Caco-2 (cell line): ENCODE results near the gene DTL. TPM values are rescaled to one million over a fixed set of nuclear protein-coding genes. Genes with fewer than 3 reads are reported as not detected.

ENCODE experiments used
- BruUV-seq: library from RNA; stranded (reverse); fragments of 400-500 nt; replicated peaks from 2 replicates; lab custom pipeline; 2021; lab: Mats Ljungman, UMichigan
- CTCF ChIA-PET: fragments of 300-600 bp; sonication (Branson Sonifier 250); formaldehyde crosslinking; loops from one replicate; lab custom pipeline; 2022; ENCODE audit warnings: antibody characterized with exemption; lab: Charles Lee
- POLR2A ChIA-PET: fragments of 300-600 bp; sonication (Branson Sonifier 250); formaldehyde crosslinking; loops from one replicate; lab custom pipeline; 2022; ENCODE audit warnings: antibody characterized with exemption; lab: Charles Lee
- DNase-seq, 2 experiments: peaks; one replicate each; pipeline versions ENCODE4 v3.0.0 to v3.0.0-alpha.2; 2020 to 2022
- H3K27me3 ChIP-seq: replicated peaks from 2 replicates; pipeline ENCODE4 v1.6.0; 2011; ENCODE audit warnings: low read length; ENCODE audit not compliant: control insufficient read depth, insufficient read depth
- H3K36me3 ChIP-seq: 2 replicates; pipeline ENCODE4 v1.5.1; 2011; ENCODE audit warnings: low read length; ENCODE audit not compliant: control insufficient read depth, insufficient read depth
- H3K4me1 ChIP-seq: fragments of 250-450 bp; sonication (Bioruptor Pico); 2 replicates; pipeline ENCODE4 v1.5.1; 2020; ENCODE audit warnings: mild to moderate bottlenecking
- H3K4me3 ChIP-seq: 2 replicates; pipeline ENCODE4 v1.5.1; 2011; ENCODE audit warnings: low read depth, mild to moderate bottlenecking, control low read depth, low read length
- H3K9me3 ChIP-seq: fragments of 250-450 bp; sonication (Bioruptor Pico); 2 replicates; pipeline ENCODE4 v1.5.1; 2020; ENCODE audit warnings: mild to moderate bottlenecking, moderate library complexity
- H3K27ac Mint-ChIP-seq: one replicate; pipeline ENCODE4 v1.8.0; 2022; ENCODE audit warnings: mixed read lengths; ENCODE audit not compliant: unreplicated experiment
- H3K27me3 Mint-ChIP-seq: one replicate; pipeline ENCODE4 v1.8.0; 2022; ENCODE audit warnings: mixed read lengths; ENCODE audit not compliant: insufficient read depth, unreplicated experiment
- H3K36me3 Mint-ChIP-seq: one replicate; pipeline ENCODE4 v1.8.0; 2022; ENCODE audit warnings: mild to moderate bottlenecking, mixed read lengths; ENCODE audit not compliant: insufficient read depth, unreplicated experiment
- H3K4me1 Mint-ChIP-seq: one replicate; pipeline ENCODE4 v1.8.0; 2022; ENCODE audit warnings: low read depth, mixed read lengths; ENCODE audit not compliant: unreplicated experiment
- H3K4me3 Mint-ChIP-seq: one replicate; pipeline ENCODE4 v1.8.0; 2022; ENCODE audit warnings: mild to moderate bottlenecking, moderate library complexity, mixed read lengths; ENCODE audit not compliant: unreplicated experiment
- H3K9me3 Mint-ChIP-seq: one replicate; pipeline ENCODE4 v1.8.0; 2022; ENCODE audit warnings: mixed read lengths; ENCODE audit not compliant: unreplicated experiment
- intact Hi-C: fragments of 100-400 bp; cut with micrococcal nuclease; formaldehyde crosslinking; loops from one replicate; pipeline ENCODE4 v1.10.0; 2022; ENCODE audit not compliant: unreplicated experiment
- total RNA-seq: library from RNA; stranded (reverse); gene quantifications from 2 replicates; pipeline ENCODE4 v1.2.3, GENCODE V29; 2022
- TF ChIP-seq, protein P1 (sequence below), 2 experiments: fragments of 200-600 bp in 1 of 2; IDR thresholded peaks; 1 replicate in 1 of 2; 2 replicates in 1 of 2; pipeline versions ENCODE4 v1.5.1 to v1.8.0; 2011 to 2022; ENCODE audit warnings: antibody characterized with exemption in 1 of 2, control low read depth in 1 of 2, inconsistent platforms in 1 of 2, low read depth in 1 of 2, low read length in 1 of 2, mild to moderate bottlenecking in 1 of 2, moderate library complexity in 1 of 2; ENCODE audit not compliant: insufficient read depth in 1 of 2, severe bottlenecking in 1 of 2, unreplicated experiment in 1 of 2

The DTL gene
- total RNA-seq, 1 experiment from 2014 or later: 20.3 TPM

DNA sequence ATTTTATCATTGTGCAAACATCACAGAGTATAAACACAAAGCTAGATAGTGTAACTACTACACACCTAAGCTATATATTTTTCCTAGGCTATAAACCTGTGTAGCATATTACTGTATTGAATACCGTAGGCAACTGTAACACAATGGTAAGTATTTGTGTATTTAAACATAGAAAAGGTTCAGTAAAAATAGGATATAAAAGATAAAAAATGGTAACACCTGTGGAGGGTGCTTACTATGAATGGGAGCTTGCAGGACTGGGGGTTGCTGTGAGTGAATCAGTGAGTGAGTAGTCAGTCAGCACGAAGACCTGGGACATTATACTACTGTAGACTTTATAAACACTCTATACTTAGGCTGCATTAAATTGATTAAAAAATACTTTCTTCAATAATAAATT, 4.1 kb downstream of the DTL start:
- CTCF ChIA-PET: no interaction called here
- Histone ChIP-seq H3K4me3 (no peak overlapping the region), H3K4me1 (peaks cover 4% of the 10 kb centered on the region; the same call in 1 of the 2 replicates), H3K9me3 (no peaks in the 10 kb centered on the region), H3K36me3 (no peaks in the 10 kb centered on the region), H3K27me3 (no peaks in the 10 kb centered on the region)
- H3K4me3 Mint-ChIP-seq: no peak overlapping the region
- intact Hi-C loops: loop anchor here (10.0 kb wide), 1 partner anchor 205 kb away; the partner anchor contains the start of gene LPGAT1
- H3K36me3 Mint-ChIP-seq: peaks cover 14% of the 10 kb centered on the region
- POLR2A ChIA-PET: no interaction called here
- peaks cover 26% of the 10 kb centered on the region for H3K4me1 Mint-ChIP-seq
- no peaks in the 10 kb centered on the region for H3K9me3 Mint-ChIP-seq
- TF ChIP-seq, protein P1, sequence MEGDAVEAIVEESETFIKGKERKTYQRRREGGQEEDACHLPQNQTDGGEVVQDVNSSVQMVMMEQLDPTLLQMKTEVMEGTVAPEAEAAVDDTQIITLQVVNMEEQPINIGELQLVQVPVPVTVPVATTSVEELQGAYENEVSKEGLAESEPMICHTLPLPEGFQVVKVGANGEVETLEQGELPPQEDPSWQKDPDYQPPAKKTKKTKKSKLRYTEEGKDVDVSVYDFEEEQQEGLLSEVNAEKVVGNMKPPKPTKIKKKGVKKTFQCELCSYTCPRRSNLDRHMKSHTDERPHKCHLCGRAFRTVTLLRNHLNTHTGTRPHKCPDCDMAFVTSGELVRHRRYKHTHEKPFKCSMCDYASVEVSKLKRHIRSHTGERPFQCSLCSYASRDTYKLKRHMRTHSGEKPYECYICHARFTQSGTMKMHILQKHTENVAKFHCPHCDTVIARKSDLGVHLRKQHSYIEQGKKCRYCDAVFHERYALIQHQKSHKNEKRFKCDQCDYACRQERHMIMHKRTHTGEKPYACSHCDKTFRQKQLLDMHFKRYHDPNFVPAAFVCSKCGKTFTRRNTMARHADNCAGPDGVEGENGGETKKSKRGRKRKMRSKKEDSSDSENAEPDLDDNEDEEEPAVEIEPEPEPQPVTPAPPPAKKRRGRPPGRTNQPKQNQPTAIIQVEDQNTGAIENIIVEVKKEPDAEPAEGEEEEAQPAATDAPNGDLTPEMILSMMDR (IDR thresholded peaks at IDR 0.05; ENCODE audit: insufficient read depth in 1 of 2, low read depth in 1 of 2, low read length in 1 of 2, severe bottlenecking in 1 of 2, unreplicated experiment in 1 of 2): no peak
- H3K27me3 Mint-ChIP-seq: no peaks in the 10 kb centered on the region
- BruUV-seq: no TSS peak
- no peak overlapping the region for H3K27ac Mint-ChIP-seq
- no peak for DNase-seq

DNA sequence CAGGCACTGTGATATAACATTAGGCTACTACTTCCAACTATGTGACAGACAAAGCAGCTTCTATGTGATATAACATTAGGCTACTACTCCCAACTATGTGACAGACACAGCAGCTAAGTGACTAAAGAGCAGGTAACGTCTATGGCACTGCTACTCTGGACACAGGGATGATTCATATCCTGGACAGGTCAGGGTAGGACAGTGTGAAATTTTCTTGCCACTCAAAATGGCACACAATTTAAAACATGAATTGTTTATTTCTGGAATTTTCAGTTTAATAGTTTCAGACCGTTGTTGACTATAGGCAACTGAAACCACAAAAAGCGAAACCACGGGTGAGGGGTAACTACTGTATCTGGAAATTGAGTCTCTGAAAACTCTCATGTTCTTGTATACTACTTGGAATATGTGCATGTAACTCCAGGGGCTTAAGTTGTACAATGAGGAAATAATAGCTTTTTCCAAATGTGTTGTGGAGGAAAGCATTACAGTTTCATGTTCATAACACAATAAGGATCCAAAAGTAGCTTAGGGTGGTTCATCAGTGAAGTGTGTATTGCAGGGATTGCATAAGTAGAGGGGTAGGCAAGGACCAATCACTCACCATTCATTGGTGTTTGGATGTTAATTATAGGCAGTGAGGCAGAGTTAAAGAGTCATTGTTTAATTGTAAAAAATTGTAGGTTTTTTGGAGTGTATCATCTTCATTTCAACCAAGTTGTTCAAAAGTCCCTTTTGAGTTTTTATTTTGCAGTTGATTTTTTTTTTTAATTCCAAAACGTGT, 5.3 kb downstream of the DTL start:
- no peak overlapping the region for H3K4me3 Mint-ChIP-seq
- Histone ChIP-seq H3K36me3 (no peaks in the 10 kb centered on the region), H3K4me1 (peaks cover 4% of the 10 kb centered on the region; the same call in 1 of the 2 replicates), H3K27me3 (no peaks in the 10 kb centered on the region), H3K4me3 (no peak overlapping the region), H3K9me3 (no peaks in the 10 kb centered on the region)
- no TSS peak for BruUV-seq
- ChIA-PET CTCF (no interaction called here), POLR2A (no interaction called here)
- H3K36me3 Mint-ChIP-seq: peaks cover 2% of the 10 kb centered on the region
- H3K27ac Mint-ChIP-seq: no peak overlapping the region
- TF ChIP-seq, protein P1 (IDR thresholded peaks at IDR 0.05; ENCODE audit: insufficient read depth in 1 of 2, low read depth in 1 of 2, low read length in 1 of 2, severe bottlenecking in 1 of 2, unreplicated experiment in 1 of 2): no peak
- DNase-seq: no peak
- H3K9me3 Mint-ChIP-seq: no peaks in the 10 kb centered on the region
- H3K4me1 Mint-ChIP-seq: peaks cover 33% of the 10 kb centered on the region
- no peaks in the 10 kb centered on the region for H3K27me3 Mint-ChIP-seq
- intact Hi-C loops: no loop called here

DNA sequence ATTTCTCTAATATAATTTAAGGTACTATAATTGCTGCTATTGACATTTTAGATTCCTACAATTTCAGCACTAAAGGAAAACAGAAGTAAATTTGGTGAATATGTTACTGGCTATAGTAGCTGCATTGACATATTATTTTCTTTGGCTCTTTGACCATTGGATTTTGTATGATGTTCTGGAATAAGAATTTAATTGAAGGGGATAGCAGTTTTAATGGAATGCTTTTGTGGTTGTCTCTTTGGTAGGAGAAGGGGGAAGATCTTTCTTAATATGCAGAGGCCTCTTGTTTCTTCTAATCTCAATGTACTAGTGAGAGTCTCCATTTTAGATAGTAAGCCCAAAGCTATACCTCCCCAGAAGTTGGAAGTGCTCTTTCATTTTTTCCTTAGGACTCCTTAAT, 6.9 kb downstream of the DTL start:
- ChIA-PET POLR2A (no interaction called here), CTCF (no interaction called here)
- no peak overlapping the region for H3K4me3 Mint-ChIP-seq
- no peak for DNase-seq
- H3K4me3 ChIP-seq: no peak overlapping the region
- no peaks in the 10 kb centered on the region for H3K9me3 ChIP-seq
- no TSS peak for BruUV-seq
- peaks cover 27% of the 10 kb centered on the region for H3K4me1 Mint-ChIP-seq
- intact Hi-C loops: no loop called here
- no peaks in the 10 kb centered on the region for H3K27me3 ChIP-seq
- TF ChIP-seq, protein P1 (IDR thresholded peaks at IDR 0.05; ENCODE audit: insufficient read depth in 1 of 2, low read depth in 1 of 2, low read length in 1 of 2, severe bottlenecking in 1 of 2, unreplicated experiment in 1 of 2): no peak
- peaks cover 14% of the 10 kb centered on the region for H3K36me3 Mint-ChIP-seq
- no peaks in the 10 kb centered on the region for H3K36me3 ChIP-seq
- peaks cover 4% of the 10 kb centered on the region for H3K4me1 ChIP-seq
- no peaks in the 10 kb centered on the region for H3K9me3 Mint-ChIP-seq
- H3K27ac Mint-ChIP-seq: no peak overlapping the region
- no peaks in the 10 kb centered on the region for H3K27me3 Mint-ChIP-seq
